Neuron (in vitro differentiated cells): ENCODE results near the gene FCER2.

Source experiments
- H2AFZ ChIP-seq: one replicate; pipeline ENCODE4 v1.6.1; 2013; ENCODE audit warnings: low read depth, mild to moderate bottlenecking, inconsistent platforms, low read length, moderate library complexity
- H3K27me3 ChIP-seq: one replicate; pipeline ENCODE4 v1.6.1; 2013; ENCODE audit warnings: low read length; ENCODE audit not compliant: insufficient read depth
- H3K36me3 ChIP-seq: one replicate; pipeline ENCODE4 v1.6.1; 2013; ENCODE audit warnings: low read length; ENCODE audit not compliant: insufficient read depth
- H3K4me1 ChIP-seq: one replicate; pipeline ENCODE4 v1.6.1; 2013; ENCODE audit warnings: low read length; ENCODE audit not compliant: insufficient read depth
- H3K4me3 ChIP-seq: 2 replicates; pipeline ENCODE4 v1.5.1; 2013; ENCODE audit warnings: mild to moderate bottlenecking, low read length, moderate library complexity
- H3K9me3 ChIP-seq: one replicate; pipeline ENCODE4 v1.6.1; 2013; ENCODE audit warnings: low read length

The FCER2 gene

DNA sequence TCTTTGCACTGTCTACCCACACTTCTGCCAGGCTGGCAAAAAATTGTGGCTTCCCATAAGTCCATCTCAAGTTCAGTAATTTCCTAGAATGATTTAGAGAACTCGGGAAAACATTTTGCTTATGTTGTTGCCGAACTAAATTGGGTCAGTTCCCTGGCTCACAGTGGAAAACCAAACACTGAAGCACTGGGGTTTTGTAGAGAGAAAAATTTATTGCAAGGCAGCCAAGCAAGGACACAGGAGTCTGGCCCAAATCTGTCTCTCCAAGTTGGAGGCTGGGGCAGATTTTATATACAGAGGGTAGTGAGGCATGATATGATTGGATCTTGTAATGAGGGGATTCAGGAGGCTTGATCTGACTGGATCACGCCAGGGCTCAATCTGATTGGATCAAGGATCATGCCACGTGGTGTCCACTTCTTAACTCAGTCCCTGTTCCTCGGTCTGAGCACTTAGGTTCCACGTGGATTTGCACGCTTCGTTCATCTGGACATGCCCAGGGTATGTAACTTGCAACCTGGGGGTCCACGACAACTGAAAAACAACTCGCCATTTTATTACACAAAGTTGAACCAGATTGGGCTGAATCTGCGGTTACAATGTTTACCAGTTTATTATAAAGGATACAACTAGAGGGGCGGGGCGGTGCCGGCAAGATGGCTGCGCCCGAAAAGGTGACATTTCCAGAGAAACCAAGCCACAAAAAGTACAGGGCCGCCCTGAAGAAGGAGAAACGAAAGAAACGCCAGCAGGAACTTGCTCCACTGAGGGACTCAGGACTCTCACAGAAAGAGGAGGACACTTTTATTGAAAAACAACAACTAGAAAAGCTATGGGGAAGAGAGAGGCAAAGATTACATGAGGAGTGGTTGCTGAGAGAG lies 38.1 kb upstream of the FCER2 start:
- H3K9me3 ChIP-seq: no peaks in the 10 kb centered on the region
- H2AFZ ChIP-seq: no peak overlapping the region
- H3K4me3 ChIP-seq: no peak overlapping the region
- no peaks in the 10 kb centered on the region for H3K36me3 ChIP-seq
- no peaks in the 10 kb centered on the region for H3K4me1 ChIP-seq
- peaks cover 4% of the 10 kb centered on the region for H3K27me3 ChIP-seq

GRCh38 chr19:7739211-7739755 lies 37.4 kb upstream of the FCER2 start:
- Histone ChIP-seq H3K4me3 (no peak overlapping the region), H2AFZ (no peak overlapping the region), H3K4me1 (no peaks in the 10 kb centered on the region), H3K9me3 (no peaks in the 10 kb centered on the region), H3K36me3 (no peaks in the 10 kb centered on the region), H3K27me3 (peaks cover 4% of the 10 kb centered on the region)

GRCh38 chr19:7738023-7738422 lies 36.1 kb upstream of the FCER2 start:
- Histone ChIP-seq H3K4me3 (no peak overlapping the region), H3K4me1 (no peaks in the 10 kb centered on the region), H3K27me3 (peaks cover 4% of the 10 kb centered on the region), H2AFZ (no peak overlapping the region), H3K36me3 (no peaks in the 10 kb centered on the region), H3K9me3 (no peaks in the 10 kb centered on the region)

GRCh38 chr19:7737215-7737614 lies 35.3 kb upstream of the FCER2 start:
- Histone ChIP-seq H2AFZ (no peak overlapping the region), H3K4me3 (no peak overlapping the region), H3K36me3 (no peaks in the 10 kb centered on the region), H3K9me3 (no peaks in the 10 kb centered on the region), H3K4me1 (no peaks in the 10 kb centered on the region), H3K27me3 (peaks cover 7% of the 10 kb centered on the region)

DNA sequence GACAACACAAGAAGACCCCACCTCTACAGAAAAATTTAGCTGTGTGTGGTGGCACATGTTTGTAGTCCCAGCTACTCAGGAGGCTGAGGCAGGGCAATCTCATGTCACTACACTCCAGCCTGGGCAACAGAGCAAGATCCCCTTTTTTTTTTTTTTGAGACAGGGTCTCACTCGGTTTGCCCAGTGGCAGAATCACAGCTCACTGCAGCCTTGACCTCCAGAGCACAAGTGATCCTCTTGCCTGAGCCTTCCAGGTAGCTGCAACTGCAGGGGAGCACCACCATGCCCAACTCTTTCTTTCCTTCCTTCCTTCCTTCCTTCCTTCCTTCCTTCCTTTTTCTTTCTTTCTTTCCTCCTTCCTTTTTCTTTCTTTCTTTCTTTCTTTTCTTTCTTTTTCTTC lies 34.2 kb upstream of the FCER2 start:
- Histone ChIP-seq H2AFZ (no peak overlapping the region), H3K36me3 (no peaks in the 10 kb centered on the region), H3K4me1 (no peaks in the 10 kb centered on the region), H3K27me3 (peaks cover 17% of the 10 kb centered on the region), H3K9me3 (no peaks in the 10 kb centered on the region), H3K4me3 (no peak overlapping the region)

DNA sequence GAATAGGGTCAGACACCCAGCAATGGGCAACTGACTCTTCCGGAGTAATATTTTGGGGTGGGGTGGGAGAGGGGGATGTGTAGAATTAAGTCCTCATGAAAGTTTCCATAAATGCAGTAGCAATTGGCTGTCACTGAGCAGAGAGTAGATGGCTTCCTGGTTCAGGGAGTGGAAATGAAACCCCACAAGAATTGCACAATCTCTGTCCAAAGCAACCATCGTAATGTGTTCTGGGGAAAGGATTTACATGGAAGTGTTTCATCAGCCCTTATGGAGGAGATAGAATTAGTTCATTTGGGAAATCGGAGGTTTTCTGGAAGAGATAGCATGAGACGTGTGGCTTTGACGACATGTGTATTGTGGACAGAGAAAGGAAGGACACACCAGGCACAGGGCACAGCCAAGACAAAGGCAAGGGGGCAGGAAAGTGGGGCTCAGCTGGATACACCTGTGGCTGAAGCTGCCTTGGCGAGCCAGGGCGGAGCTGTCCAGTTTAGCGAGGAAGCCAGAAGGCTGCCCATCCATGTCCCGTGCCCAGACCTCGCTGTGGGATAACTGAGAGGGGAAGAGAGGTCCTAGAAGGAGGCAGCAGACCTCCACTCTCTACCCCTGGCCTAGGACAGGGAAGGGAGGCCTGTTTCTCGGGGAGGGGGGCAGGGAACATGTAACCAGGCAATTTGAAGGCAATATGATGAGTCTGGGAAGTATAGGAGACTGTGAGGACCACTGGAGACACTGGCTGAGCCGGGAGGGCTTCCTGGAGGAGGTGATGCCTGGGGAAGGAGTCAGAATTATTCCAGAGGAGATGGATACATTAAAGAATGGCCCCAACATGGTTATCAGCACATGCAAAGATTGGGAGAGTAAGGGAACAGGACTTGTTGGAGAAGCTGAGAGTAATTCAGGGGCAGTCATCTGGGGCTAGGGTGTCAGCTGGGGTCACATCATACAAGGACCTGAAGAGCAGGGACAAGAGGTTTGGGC lies 32.6 kb upstream of the FCER2 start:
- H2AFZ ChIP-seq: no peak overlapping the region
- H3K27me3 ChIP-seq: peaks cover 33% of the 10 kb centered on the region
- no peaks in the 10 kb centered on the region for H3K36me3 ChIP-seq

DNA sequence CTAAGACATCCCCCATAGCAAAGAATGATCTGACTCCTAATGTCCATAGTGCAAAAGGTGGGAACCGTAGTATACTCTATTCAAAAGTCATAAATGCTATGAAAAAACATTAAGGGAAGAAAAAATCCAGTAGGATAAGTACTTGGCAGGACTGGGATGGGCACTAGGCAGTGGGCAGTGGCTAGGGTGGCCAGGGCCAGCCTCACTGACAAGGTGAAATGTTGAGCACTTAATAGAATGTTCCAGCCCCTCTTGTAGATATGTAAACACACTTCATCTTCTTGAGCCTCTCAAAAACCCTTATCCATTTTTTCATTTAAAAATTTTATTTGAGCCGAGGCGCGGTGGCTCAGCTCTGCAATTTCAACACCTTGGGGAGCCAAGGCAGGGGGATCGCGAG lies 31.4 kb upstream of the FCER2 start:
- H2AFZ ChIP-seq: no peak overlapping the region
- H3K27me3 ChIP-seq: peaks cover 42% of the 10 kb centered on the region
- H3K36me3 ChIP-seq: no peaks in the 10 kb centered on the region

More for the DNA sequence above, 32.6 kb upstream of the FCER2 start:
- Histone ChIP-seq H3K4me1 (no peaks in the 10 kb centered on the region), H3K4me3 (no peak overlapping the region), H3K9me3 (no peaks in the 10 kb centered on the region)

GRCh38 chr19:7732045-7732444 lies 30.1 kb upstream of the FCER2 start, which contains the start of gene CLEC4G:
CLEC4G (minus strand) TSS chr19:7732110; CDS start chr19:7732102, 8 bp downstream.
- Histone ChIP-seq H3K9me3 (no peaks in the 10 kb centered on the region), H2AFZ (no peak within 1 kb of the TSS), H3K4me3 (no peak within 1 kb of the TSS), H3K4me1 (no peaks in the 10 kb centered on the region), H3K27me3 (peaks cover 53% of the 10 kb centered on the region), H3K36me3 (no peaks in the 10 kb centered on the region)

More for the DNA sequence above, 31.4 kb upstream of the FCER2 start:
- no peak overlapping the region for H3K4me3 ChIP-seq
- H3K4me1 ChIP-seq: no peaks in the 10 kb centered on the region
- no peaks in the 10 kb centered on the region for H3K9me3 ChIP-seq

DNA sequence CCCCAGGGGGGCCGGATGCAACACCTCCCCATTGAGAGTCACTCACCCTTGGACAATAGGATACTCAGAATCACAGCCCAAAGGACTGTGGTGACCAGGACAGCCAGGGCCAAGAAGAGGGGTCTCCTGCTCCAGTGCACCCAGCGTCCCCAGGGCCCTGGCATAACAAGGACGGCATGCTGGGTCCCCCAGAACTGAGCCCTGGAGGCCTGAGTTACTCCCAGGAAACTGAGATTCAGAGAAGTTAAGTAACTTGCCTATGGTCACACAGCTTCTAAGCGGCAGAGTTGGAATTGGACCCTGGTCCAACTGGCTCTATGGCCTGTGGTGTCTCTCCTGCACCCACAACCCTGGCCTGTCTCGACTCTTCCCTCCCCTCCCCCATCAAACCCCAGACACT lies 29.7 kb upstream of the FCER2 start:
- Histone ChIP-seq H2AFZ (no peak overlapping the region), H3K27me3 (peaks cover 54% of the 10 kb centered on the region), H3K4me1 (no peaks in the 10 kb centered on the region), H3K36me3 (no peaks in the 10 kb centered on the region), H3K4me3 (no peak overlapping the region), H3K9me3 (no peaks in the 10 kb centered on the region)

GRCh38 chr19:7731218-7731595 lies 29.3 kb upstream of the FCER2 start:
- H2AFZ ChIP-seq: no peak overlapping the region
- H3K9me3 ChIP-seq: no peaks in the 10 kb centered on the region
- H3K4me3 ChIP-seq: no peak overlapping the region
- H3K36me3 ChIP-seq: no peaks in the 10 kb centered on the region
- no peaks in the 10 kb centered on the region for H3K4me1 ChIP-seq
- H3K27me3 ChIP-seq: peaks cover 57% of the 10 kb centered on the region

GRCh38 chr19:7730286-7731217 lies 28.6 kb upstream of the FCER2 start:
- no peaks in the 10 kb centered on the region for H3K4me1 ChIP-seq
- no peaks in the 10 kb centered on the region for H3K36me3 ChIP-seq
- no peaks in the 10 kb centered on the region for H3K9me3 ChIP-seq
- no peak overlapping the region for H3K4me3 ChIP-seq
- H2AFZ ChIP-seq: no peak overlapping the region
- peaks cover 57% of the 10 kb centered on the region for H3K27me3 ChIP-seq

DNA sequence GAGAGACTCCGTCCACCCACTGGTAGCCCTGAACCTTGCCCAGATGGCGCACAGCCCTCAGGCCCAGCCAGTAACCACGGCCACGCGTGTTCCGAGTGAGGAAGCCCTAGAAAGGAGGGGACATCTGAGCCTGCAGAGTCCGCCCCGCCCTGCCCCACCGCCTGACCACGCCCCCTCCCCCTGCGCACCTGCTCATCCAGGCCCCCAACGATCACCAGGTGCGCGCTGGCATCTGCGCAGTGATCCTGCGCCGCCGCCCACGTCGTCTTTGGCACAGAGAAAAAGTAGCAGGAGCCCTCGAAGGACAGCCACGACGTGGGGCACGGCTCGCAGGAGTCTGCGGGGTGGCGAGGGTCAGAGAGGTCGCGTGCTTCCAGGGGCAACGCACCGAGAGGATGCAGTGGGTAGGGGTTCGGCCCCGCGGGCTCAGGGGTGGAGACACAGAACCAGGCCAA lies 27.9 kb upstream of the FCER2 start:
- Histone ChIP-seq H3K4me3 (no peak overlapping the region), H3K9me3 (no peaks in the 10 kb centered on the region), H3K36me3 (no peaks in the 10 kb centered on the region), H3K27me3 (peaks cover 57% of the 10 kb centered on the region), H2AFZ (no peak overlapping the region), H3K4me1 (no peaks in the 10 kb centered on the region)
